MM.1S (cell line): Measurements from ENCODE around the gene ATP10B.

Experiments used
- EZH2phosphoT487 ChIP-seq: fragments of 300-600 bp; sonication (generic); IDR thresholded peaks from 2 replicates; pipeline ENCODE4 v1.6.1; 2018; ENCODE audit warnings: antibody characterized with exemption, low read length
- TF ChIP-seq, protein P1 (sequence below): fragments of 300-600 bp; sonication (generic); IDR thresholded peaks from 2 replicates; pipeline ENCODE4 v1.5.1; 2016; ENCODE audit warnings: antibody characterized with exemption, low read length, mixed read lengths

DNA sequence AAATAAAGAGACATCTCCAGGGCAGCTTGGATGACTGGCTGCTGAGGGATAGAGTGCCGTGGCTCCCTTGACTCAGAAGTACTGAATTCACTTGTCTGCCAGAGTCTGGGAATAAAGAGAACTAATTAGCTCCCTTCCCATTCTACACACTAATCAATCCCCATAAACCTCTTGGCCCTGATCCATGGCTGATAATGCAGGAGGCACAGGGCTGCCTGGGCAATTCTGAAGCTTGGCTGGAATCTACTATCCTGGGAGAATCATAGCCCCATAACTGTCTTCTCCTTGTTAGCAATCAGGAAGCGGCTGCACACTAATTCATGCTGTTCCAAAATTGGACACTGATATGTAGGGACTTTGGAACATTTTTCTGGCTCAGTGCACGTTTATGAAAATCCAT lies 232.6 kb downstream of the ATP10B start:
- TF ChIP-seq, protein P1, sequence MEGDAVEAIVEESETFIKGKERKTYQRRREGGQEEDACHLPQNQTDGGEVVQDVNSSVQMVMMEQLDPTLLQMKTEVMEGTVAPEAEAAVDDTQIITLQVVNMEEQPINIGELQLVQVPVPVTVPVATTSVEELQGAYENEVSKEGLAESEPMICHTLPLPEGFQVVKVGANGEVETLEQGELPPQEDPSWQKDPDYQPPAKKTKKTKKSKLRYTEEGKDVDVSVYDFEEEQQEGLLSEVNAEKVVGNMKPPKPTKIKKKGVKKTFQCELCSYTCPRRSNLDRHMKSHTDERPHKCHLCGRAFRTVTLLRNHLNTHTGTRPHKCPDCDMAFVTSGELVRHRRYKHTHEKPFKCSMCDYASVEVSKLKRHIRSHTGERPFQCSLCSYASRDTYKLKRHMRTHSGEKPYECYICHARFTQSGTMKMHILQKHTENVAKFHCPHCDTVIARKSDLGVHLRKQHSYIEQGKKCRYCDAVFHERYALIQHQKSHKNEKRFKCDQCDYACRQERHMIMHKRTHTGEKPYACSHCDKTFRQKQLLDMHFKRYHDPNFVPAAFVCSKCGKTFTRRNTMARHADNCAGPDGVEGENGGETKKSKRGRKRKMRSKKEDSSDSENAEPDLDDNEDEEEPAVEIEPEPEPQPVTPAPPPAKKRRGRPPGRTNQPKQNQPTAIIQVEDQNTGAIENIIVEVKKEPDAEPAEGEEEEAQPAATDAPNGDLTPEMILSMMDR = no peak
- no peak for TF ChIP-seq EZH2phosphoT487
